Osteocyte (in vitro differentiated cells): ENCODE results near the gene GALNT6. TPM values are rescaled to one million over a fixed set of nuclear protein-coding genes. Genes with fewer than 3 reads are reported as not detected.

Experiments
- DNase-seq: peaks from one replicate; pipeline ENCODE4 v3.0.0; 2021; ENCODE audit warnings: mixed read lengths; ENCODE audit not compliant: unreplicated experiment; ENCODE audit errors: extremely low spot score
- H3K27ac Mint-ChIP-seq: one replicate; pipeline ENCODE4 v1.8.0; 2021; ENCODE audit warnings: mild to moderate bottlenecking, mixed read lengths; ENCODE audit not compliant: unreplicated experiment
- H3K27me3 Mint-ChIP-seq: one replicate; pipeline ENCODE4 v1.8.0; 2021; ENCODE audit warnings: mixed read lengths; ENCODE audit not compliant: unreplicated experiment
- H3K36me3 Mint-ChIP-seq: one replicate; pipeline ENCODE4 v1.8.0; 2021; ENCODE audit warnings: mixed read lengths; ENCODE audit not compliant: unreplicated experiment
- H3K4me1 Mint-ChIP-seq: one replicate; pipeline ENCODE4 v1.8.0; 2021; ENCODE audit warnings: mixed read lengths; ENCODE audit not compliant: unreplicated experiment
- H3K4me3 Mint-ChIP-seq: one replicate; pipeline ENCODE4 v1.8.0; 2021; ENCODE audit warnings: mild to moderate bottlenecking, moderate library complexity, mixed read lengths; ENCODE audit not compliant: unreplicated experiment
- H3K9me3 Mint-ChIP-seq: one replicate; pipeline ENCODE4 v1.8.0; 2021; ENCODE audit warnings: mixed read lengths; ENCODE audit not compliant: unreplicated experiment
- total RNA-seq: library from RNA; stranded (reverse); gene quantifications from 2 replicates; pipeline ENCODE4 v1.2.1, GENCODE V29; 2021
- TF ChIP-seq, protein P1 (sequence below): fragments of 200-600 bp; sonication (generic); IDR thresholded peaks from 2 replicates; pipeline ENCODE4 v1.5.0; 2021; ENCODE audit warnings: antibody characterized with exemption, mild to moderate bottlenecking, moderate library complexity

The GALNT6 gene
- total RNA-seq, 1 donor from 2014 or later, result 0.94 TPM

DNA sequence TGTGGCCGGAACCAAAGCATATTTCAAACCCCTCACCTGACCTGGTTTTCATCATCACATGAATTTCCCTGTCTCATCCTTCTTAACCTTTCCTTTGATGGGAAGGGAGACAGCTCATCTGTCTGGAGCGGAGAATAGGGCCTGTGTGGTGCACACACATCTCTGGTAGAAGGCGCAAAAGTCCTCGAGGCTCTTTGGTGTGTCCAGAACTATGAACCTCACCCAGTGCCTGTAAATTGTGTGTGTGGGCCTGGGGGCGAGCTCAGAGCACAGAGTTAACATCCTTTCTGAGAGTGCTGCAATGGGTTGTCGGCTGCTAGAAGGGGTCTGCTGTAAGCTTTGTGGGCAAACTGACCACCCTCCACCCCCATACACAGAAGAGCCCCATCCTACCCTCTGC lies 749 bp downstream of the GALNT6 start:
- H3K4me3 Mint-ChIP-seq, result peak overlapping the region; percentile 79
- DNase-seq, result no peak
- TF ChIP-seq, protein P1, sequence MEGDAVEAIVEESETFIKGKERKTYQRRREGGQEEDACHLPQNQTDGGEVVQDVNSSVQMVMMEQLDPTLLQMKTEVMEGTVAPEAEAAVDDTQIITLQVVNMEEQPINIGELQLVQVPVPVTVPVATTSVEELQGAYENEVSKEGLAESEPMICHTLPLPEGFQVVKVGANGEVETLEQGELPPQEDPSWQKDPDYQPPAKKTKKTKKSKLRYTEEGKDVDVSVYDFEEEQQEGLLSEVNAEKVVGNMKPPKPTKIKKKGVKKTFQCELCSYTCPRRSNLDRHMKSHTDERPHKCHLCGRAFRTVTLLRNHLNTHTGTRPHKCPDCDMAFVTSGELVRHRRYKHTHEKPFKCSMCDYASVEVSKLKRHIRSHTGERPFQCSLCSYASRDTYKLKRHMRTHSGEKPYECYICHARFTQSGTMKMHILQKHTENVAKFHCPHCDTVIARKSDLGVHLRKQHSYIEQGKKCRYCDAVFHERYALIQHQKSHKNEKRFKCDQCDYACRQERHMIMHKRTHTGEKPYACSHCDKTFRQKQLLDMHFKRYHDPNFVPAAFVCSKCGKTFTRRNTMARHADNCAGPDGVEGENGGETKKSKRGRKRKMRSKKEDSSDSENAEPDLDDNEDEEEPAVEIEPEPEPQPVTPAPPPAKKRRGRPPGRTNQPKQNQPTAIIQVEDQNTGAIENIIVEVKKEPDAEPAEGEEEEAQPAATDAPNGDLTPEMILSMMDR, result no peak
- no peaks in the 10 kb centered on the region for H3K9me3 Mint-ChIP-seq
- H3K27me3 Mint-ChIP-seq, result no peaks in the 10 kb centered on the region
- peaks cover 47% of the 10 kb centered on the region for H3K4me1 Mint-ChIP-seq
- no peak overlapping the region for H3K27ac Mint-ChIP-seq
- no peaks in the 10 kb centered on the region for H3K36me3 Mint-ChIP-seq

GRCh38 chr12:51389302-51389999 lies 1.8 kb downstream of the GALNT6 start:
- TF ChIP-seq, protein P1, result no peak
- no peak for DNase-seq
- H3K36me3 Mint-ChIP-seq, result no peaks in the 10 kb centered on the region
- H3K27me3 Mint-ChIP-seq, result no peaks in the 10 kb centered on the region
- H3K4me3 Mint-ChIP-seq, result no peak overlapping the region
- no peak overlapping the region for H3K27ac Mint-ChIP-seq
- no peaks in the 10 kb centered on the region for H3K9me3 Mint-ChIP-seq
- H3K4me1 Mint-ChIP-seq, result peaks cover 46% of the 10 kb centered on the region

DNA sequence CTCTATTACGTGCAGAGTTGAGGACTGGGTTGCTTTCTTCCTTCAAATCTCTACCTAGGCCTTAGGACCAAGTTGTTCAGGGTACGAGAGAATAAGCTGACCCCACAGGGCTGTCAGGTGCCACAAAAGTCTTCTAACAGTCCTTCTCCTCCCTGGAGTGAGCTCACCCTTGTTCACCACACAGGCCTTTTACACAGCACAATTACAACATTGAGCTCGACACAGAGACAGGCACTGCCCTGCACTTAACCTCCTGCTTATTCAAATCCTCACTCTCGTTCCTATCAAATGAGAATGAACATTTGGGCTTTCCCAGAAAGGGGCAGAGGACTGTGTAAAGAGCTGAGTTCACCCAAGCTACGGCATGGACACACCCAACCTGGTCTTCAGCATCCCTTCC lies 2.4 kb downstream of the GALNT6 start:
- Mint-ChIP-seq H3K27ac (peak overlapping the region; percentile 80), H3K9me3 (no peaks in the 10 kb centered on the region), H3K36me3 (no peaks in the 10 kb centered on the region), H3K4me1 (peaks cover 42% of the 10 kb centered on the region), H3K27me3 (no peaks in the 10 kb centered on the region), H3K4me3 (no peak overlapping the region)
- DNase-seq, result no peak
- TF ChIP-seq, protein P1, result no peak

DNA sequence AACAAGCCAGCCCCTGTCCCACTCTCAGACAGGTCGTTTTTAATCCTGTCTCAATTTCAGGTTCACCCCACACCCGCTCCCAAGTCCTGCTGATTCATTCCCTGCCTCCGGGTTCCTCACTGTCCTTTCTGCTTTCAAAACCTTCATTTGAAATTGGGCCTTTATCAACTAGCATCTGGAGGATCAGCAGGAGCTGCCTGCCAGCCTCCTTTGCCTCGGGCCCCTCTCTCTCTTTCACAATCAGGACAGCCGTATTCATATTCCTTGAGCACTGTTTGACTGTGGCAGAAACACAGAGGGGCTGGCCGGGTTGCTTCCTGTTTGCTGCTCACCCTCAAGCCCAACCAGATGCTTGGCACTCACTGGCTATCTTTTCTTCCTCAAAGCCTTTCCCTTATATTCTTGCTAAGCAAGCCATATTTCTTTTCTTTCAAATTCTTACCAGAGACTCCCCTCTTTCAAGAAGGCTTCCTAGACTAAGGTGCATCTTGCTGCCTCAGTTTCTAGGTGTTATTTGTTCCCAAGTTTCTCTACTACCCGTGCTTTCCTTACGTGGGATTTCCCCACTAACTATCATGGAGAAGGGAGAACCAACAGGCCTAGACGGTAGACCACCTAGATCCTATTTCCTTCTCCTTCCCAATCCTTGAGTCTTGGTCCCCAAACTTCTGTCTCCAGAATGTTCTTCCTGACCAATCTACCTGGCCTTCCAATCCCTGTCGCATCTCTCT lies 3.0 kb downstream of the GALNT6 start:
- H3K36me3 Mint-ChIP-seq, result no peaks in the 10 kb centered on the region
- H3K27ac Mint-ChIP-seq, result peak overlapping the region; percentile 80
- H3K4me1 Mint-ChIP-seq, result peaks cover 42% of the 10 kb centered on the region
- no peaks in the 10 kb centered on the region for H3K27me3 Mint-ChIP-seq
- H3K9me3 Mint-ChIP-seq, result no peaks in the 10 kb centered on the region
- no peak overlapping the region for H3K4me3 Mint-ChIP-seq
- TF ChIP-seq, protein P1, result no peak
- DNase-seq, result no peak

DNA sequence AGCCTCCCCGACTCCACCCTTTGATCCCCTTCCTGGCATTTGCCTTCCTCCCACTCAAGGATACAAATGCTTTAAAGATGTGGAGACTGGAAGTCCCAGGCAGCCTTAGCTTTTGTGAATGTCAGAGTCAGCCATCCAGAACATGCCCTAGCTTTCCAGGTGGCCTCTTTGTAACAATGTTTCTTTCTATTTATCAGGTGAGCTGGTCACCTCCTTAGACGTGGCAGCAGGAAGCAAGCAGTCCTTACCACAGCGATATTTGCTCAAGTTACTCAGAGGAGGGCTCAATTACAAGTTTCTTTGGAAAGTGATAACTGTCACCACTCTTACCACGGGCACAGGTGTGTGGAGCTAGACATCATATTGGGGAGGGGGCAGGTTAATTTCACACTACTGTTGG lies 4.9 kb downstream of the GALNT6 start:
- Mint-ChIP-seq H3K4me3 (no peak overlapping the region), H3K27me3 (no peaks in the 10 kb centered on the region), H3K4me1 (peaks cover 35% of the 10 kb centered on the region), H3K27ac (no peak overlapping the region), H3K36me3 (no peaks in the 10 kb centered on the region), H3K9me3 (no peaks in the 10 kb centered on the region)
- TF ChIP-seq, protein P1, result no peak
- no peak for DNase-seq
